HepG2 (cell line): Measurements from ENCODE around the gene PREX1. TPM values are rescaled to one million over a fixed set of nuclear protein-coding genes. Genes with fewer than 3 reads are reported as not detected.

Source experiments
- ATAC-seq: fragments of 200-7000 bp; cut with Tn5 transposase; 3 replicates; pipeline ENCODE4 v1.9.1; 2020; ENCODE audit warnings: mild to moderate bottlenecking, moderate library complexity
- BruUV-seq: library from RNA; stranded (reverse); fragments of 400-500 nt; replicated peaks from 2 replicates; lab custom pipeline; 2021; lab: Mats Ljungman, UMichigan
- CTCF ChIA-PET: fragments of 300-600 bp; formaldehyde crosslinking; extraction: SDS; loops from one replicate; lab custom pipeline; 2021; ENCODE audit warnings: low total read pairs, inconsistent platforms, low intra/inter-chr PET ratio; lab: Yijun Ruan, JAX
- POLR2A ChIA-PET: fragments of 350-600 bp; sonication (Branson Sonifier 250); formaldehyde crosslinking; loops from one replicate; lab custom pipeline; 2020; ENCODE audit warnings: antibody characterized with exemption, inconsistent platforms; lab: Yijun Ruan, JAX
- DNase-seq: peaks from one replicate; pipeline ENCODE4 v3.0.0-alpha.2; 2015; ENCODE audit warnings: low spot score
- FAIRE-seq: peaks from 3 replicates; lab custom pipeline; 2011; peaks lifted over from hg19 to GRCh38; lab: Jason Lieb, UNC
- H2AFZ ChIP-seq: one replicate; pipeline ENCODE4 v1.6.1; 2011; ENCODE audit warnings: low read length, inconsistent platforms
- H3K27ac ChIP-seq: fragments of 300-600 bp; 3 replicates; pipeline ENCODE4 v1.8.0; 2011; ENCODE audit warnings: mixed run types, mild to moderate bottlenecking, mixed read lengths, low read length, inconsistent platforms; ENCODE audit not compliant: insufficient read depth; ENCODE audit errors: extremely low read length
- H3K27me3 ChIP-seq, 2 experiments: fragments of 200-600 bp in 1 of 2; 2 replicates in 1 of 2; 3 replicates in 1 of 2; pipeline versions ENCODE4 v1.6.0 to v1.8.0; 2011; ENCODE audit warnings: low read length in 2 of 2, mild to moderate bottlenecking in 2 of 2, moderate library complexity in 2 of 2, inconsistent platforms in 1 of 2; ENCODE audit not compliant: insufficient read depth in 2 of 2, control insufficient read depth in 1 of 2
- H3K36me3 ChIP-seq, 2 experiments: fragments of 200-600 bp in 1 of 2; replicated peaks in 1 of 2; 2 replicates in 1 of 2; 3 replicates in 1 of 2; pipeline versions ENCODE4 v1.5.1 to v1.8.0; 2011; ENCODE audit warnings: low read length in 2 of 2, inconsistent platforms in 1 of 2; ENCODE audit not compliant: insufficient read depth in 2 of 2, control insufficient read depth in 1 of 2
- H3K4me1 ChIP-seq: 2 replicates; pipeline ENCODE4 v1.5.1; 2012; ENCODE audit warnings: low read length, inconsistent platforms; ENCODE audit not compliant: insufficient read depth
- H3K4me2 ChIP-seq: 2 replicates; pipeline ENCODE4 v1.6.0; 2011; ENCODE audit warnings: low read depth, low read length, inconsistent platforms
- H3K4me3 ChIP-seq, 3 experiments: fragments of 200-600 bp in 1 of 3; sonication (generic), shearing (Covaris generic) in 1 of 3; replicated peaks in 1 of 3; 2 replicates each; pipeline ENCODE4 v1.5.1; 2011 to 2016; ENCODE audit warnings: low read length in 3 of 3, inconsistent platforms in 2 of 3, low read depth in 2 of 3, mild to moderate bottlenecking in 2 of 3, control low read depth in 1 of 3, mixed read lengths in 1 of 3; ENCODE audit not compliant: insufficient read depth in 1 of 3
- H3K79me2 ChIP-seq: one replicate; pipeline ENCODE4 v1.6.1; 2011; ENCODE audit warnings: low read length, inconsistent platforms; ENCODE audit not compliant: insufficient read depth
- H3K9ac ChIP-seq: 2 replicates; pipeline ENCODE4 v1.6.0; 2011; ENCODE audit warnings: mild to moderate bottlenecking, low read depth, low read length, inconsistent platforms; ENCODE audit not compliant: insufficient read depth
- H3K9me3 ChIP-seq: 2 replicates; pipeline ENCODE4 v1.5.1; 2012; ENCODE audit warnings: mild to moderate bottlenecking, low read length
- H4K20me1 ChIP-seq: 2 replicates; pipeline ENCODE4 v1.6.0; 2011; ENCODE audit warnings: inconsistent platforms, mild to moderate bottlenecking, low read length, moderate library complexity; ENCODE audit not compliant: insufficient read depth
- AFF4 ChIP-seq: sonication (generic); formaldehyde crosslinking; IDR thresholded peaks from 2 replicates; pipeline ENCODE4 v1.4.0; 2020; ENCODE audit warnings: missing genetic modification reagents
- ATF7 ChIP-seq, 2 experiments: fragments of 450-650 bp in 1 of 2; sonication (generic) in 1 of 2; formaldehyde crosslinking in 1 of 2; IDR thresholded peaks; 2 replicates each; pipeline versions ENCODE4 v1.4.0 to v1.6.1; 2016 to 2020; ENCODE audit warnings: antibody characterized with exemption in 1 of 2, mild to moderate bottlenecking in 1 of 2, missing genetic modification reagents in 1 of 2
- CEBPZ ChIP-seq: IDR thresholded peaks from 2 replicates; pipeline ENCODE4 v1.6.1; 2012; ENCODE audit warnings: low read length, improper control_type of control experiment
- LRRFIP1 ChIP-seq: sonication (generic); formaldehyde crosslinking; conservative IDR thresholded peaks from 2 replicates; pipeline ENCODE4 v1.4.0; 2020; ENCODE audit warnings: missing genetic modification reagents
- NONO ChIP-seq, 2 experiments: fragments of 450-650 bp in 1 of 2; sonication (generic) in 1 of 2; formaldehyde crosslinking in 1 of 2; IDR thresholded peaks in 1 of 2; conservative IDR thresholded peaks in 1 of 2; 2 replicates each; pipeline versions ENCODE4 v1.6.1 to v1.8.0; 2017 to 2022; ENCODE audit warnings: mild to moderate bottlenecking in 1 of 2, missing genetic modification reagents in 1 of 2, moderate library complexity in 1 of 2
- POGZ ChIP-seq: sonication (generic); formaldehyde crosslinking; IDR thresholded peaks from 2 replicates; pipeline ENCODE4 v1.4.0; 2020; ENCODE audit warnings: mild to moderate bottlenecking, missing genetic modification reagents
- RAD51 ChIP-seq: fragments of 450-650 bp; IDR thresholded peaks from 2 replicates; pipeline ENCODE4 v1.6.1; 2016; ENCODE audit warnings: borderline replicate concordance
- RBM22 ChIP-seq: fragments of 200-400 bp; formaldehyde crosslinking; optimal IDR thresholded peaks from 2 replicates; pipeline ENCODE3; 2017; ENCODE audit warnings: mild to moderate bottlenecking, low read length, moderate library complexity
- SETDB1 ChIP-seq: sonication (generic); formaldehyde crosslinking; IDR thresholded peaks from 2 replicates; pipeline ENCODE4 v1.5.1; 2020; ENCODE audit warnings: missing genetic modification reagents, mild to moderate bottlenecking, borderline replicate concordance
- SKI ChIP-seq: fragments of 450-650 bp; IDR thresholded peaks from one replicate; pipeline ENCODE4 v1.6.1; 2018; ENCODE audit warnings: mild to moderate bottlenecking; ENCODE audit not compliant: partially characterized antibody
- ZNF180 ChIP-seq: sonication (generic); formaldehyde crosslinking; IDR thresholded peaks from 2 replicates; pipeline ENCODE4 v1.4.0; 2020; ENCODE audit warnings: low read depth, missing genetic modification reagents, borderline replicate concordance
- ZNF569 ChIP-seq: sonication (generic); formaldehyde crosslinking; IDR thresholded peaks from 2 replicates; pipeline ENCODE4 v1.5.0; 2020; ENCODE audit warnings: mild to moderate bottlenecking, missing genetic modification reagents, moderate library complexity, borderline replicate concordance
- ZNF792 ChIP-seq: IDR thresholded peaks from 2 replicates; pipeline ENCODE4 v1.6.1; 2016
- WGBS: methylation state at CpG from one replicate; pipeline ENCODE4 v1.1.6; 2017; ENCODE audit warnings: low lambda C conversion rate; 5-methylcytosine and 5-hydroxymethylcytosine counted together
- in situ Hi-C: cut with HindIII; loops from 2 replicates; pipeline ENCODE4 v1.10.0; 2017; ENCODE audit warnings: low pct_unique_long_range_greater_than_20kb; ENCODE audit not compliant: extremely low pct_ligation_motif_present
- intact Hi-C: fragments of 100-400 bp; cut with micrococcal nuclease; formaldehyde crosslinking; loops from one replicate; pipeline ENCODE4 v1.10.0; 2022; ENCODE audit not compliant: unreplicated experiment
- polyA plus RNA-seq, 8 experiments: library from polyadenylated mRNA; depleted of rRNA in 3 of 8; stranded (reverse) in 7 of 8; unstranded in 1 of 8; fragments of >200 nt; fragmentation: Illumina TruSeq in 4 of 8; extraction: Trizol in 4 of 8; gene quantifications; 2 replicates each; pipeline versions ENCODE4 v1.2.1 to v1.2.3, GENCODE V29; 2011 to 2016; ENCODE audit warnings: low read depth in 4 of 8, missing spikeins in 1 of 8, mixed read lengths in 1 of 8; ENCODE audit not compliant: insufficient read depth in 1 of 8
- total RNA-seq, 5 experiments: library from RNA; depleted of rRNA; stranded (reverse); fragments of >200 nt; fragmentation: Illumina TruSeq; extraction: Trizol; gene quantifications; 2 replicates each; pipeline ENCODE4 v1.2.3, GENCODE V29; 2016; ENCODE audit warnings: low read depth in 1 of 5

The PREX1 gene
- total and polyA plus RNA-seq, 2 of the 13 experiments (the other 11 are each of a cell fraction or from before 2014, with no cell fraction given), result 0.02 to 0.04 TPM

GRCh38 chr20:48818031-48818370, 9.8 kb downstream of the PREX1 start:
- Histone ChIP-seq H2AFZ (no peak overlapping the region), H3K79me2 (no peaks in the 10 kb centered on the region), H4K20me1 (no peaks in the 10 kb centered on the region), H3K4me2 (no peak overlapping the region), H3K27me3 (peaks cover 3 to 91% of the 10 kb centered on the region in 2 experiments; a peak in 4 of 5 replicates), H3K27ac (no peak overlapping the region), H3K4me3 (no peak overlapping the region), H3K9me3 (no peaks in the 10 kb centered on the region), H3K9ac (no peak overlapping the region), H3K36me3 (no peaks in the 10 kb centered on the region), H3K4me1 (no peaks in the 10 kb centered on the region)
- in situ Hi-C loops, result no loop called here
- ATAC-seq, result no peak
- 16% methylated on average over 7 of the region's 7 CpGs for WGBS
- FAIRE-seq, result no peak
- POLR2A ChIA-PET, result no interaction called here
- DNase-seq, result no peak
- intact Hi-C loops, result loop anchor here (5.0 kb wide), 1 partner anchor 459 kb away; the partner anchor contains the start of gene ZNFX1
- CTCF ChIA-PET, result no interaction called here
- BruUV-seq, result no TSS peak
- TF ChIP-seq NONO (IDR thresholded peaks at IDR 0.05), result no peak
- no peak for TF ChIP-seq NONO (CRISPR knock-in tag; conservative IDR thresholded peaks at IDR 0.05)
- TF ChIP-seq RAD51, result no peak
- no peak for TF ChIP-seq ZNF180 (CRISPR knock-in tag)
- no peak for TF ChIP-seq AFF4 (CRISPR knock-in tag)
- no peak for TF ChIP-seq ZNF569
- TF ChIP-seq SKI, result no peak
- TF ChIP-seq RBM22, result no peak
- TF ChIP-seq POGZ (CRISPR knock-in tag), result no peak
- TF ChIP-seq ATF7 (IDR thresholded peaks at IDR 0.05), result no peak
- no peak for TF ChIP-seq ATF7 (CRISPR knock-in tag; IDR thresholded peaks at IDR 0.05)
- no peak for TF ChIP-seq LRRFIP1 (CRISPR knock-in tag)
- TF ChIP-seq SETDB1 (CRISPR knock-in tag), result no peak
- TF ChIP-seq CEBPZ, result no peak
- TF ChIP-seq ZNF792 (CRISPR knock-in tag), result no peak
